Left lung (tissue), 10 donors: Measurements from ENCODE around the gene BEND5. TPM values are rescaled to one million over a fixed set of nuclear protein-coding genes. Genes with fewer than 3 reads are reported as not detected.

ENCODE experiments used
- ATAC-seq: fragments of 200-7000 bp; cut with Tn5 transposase; one replicate; pipeline ENCODE4 v1.9.1; 2020; ENCODE audit warnings: moderate library complexity
- DNase-seq, 4 donors: peaks; one replicate each; pipeline ENCODE4 v3.0.0-alpha.2; 2013 to 2020
- H3K27ac ChIP-seq, 2 donors: fragments of 200-600 bp; sonication (generic) in 1 of 2; one replicate each; pipeline versions ENCODE4 v1.5.0 to v1.8.0; 2020 to 2021
- H3K27me3 ChIP-seq, 2 donors: fragments of 200-600 bp; sonication (generic) in 1 of 2; one replicate each; pipeline versions ENCODE4 v1.5.0 to v1.8.0; 2020 to 2021
- H3K36me3 ChIP-seq, 2 donors: fragments of 200-600 bp; sonication (generic) in 1 of 2; one replicate each; pipeline versions ENCODE4 v1.5.0 to v1.8.0; 2020 to 2021
- H3K4me1 ChIP-seq, 2 donors: fragments of 200-600 bp; one replicate each; pipeline ENCODE4 v1.8.0; 2021
- H3K4me3 ChIP-seq, 2 donors: fragments of 200-600 bp; sonication (generic) in 1 of 2; one replicate each; pipeline versions ENCODE4 v1.5.0 to v1.8.0; 2020 to 2021; ENCODE audit warnings: mild to moderate bottlenecking in 1 of 2
- H3K9me3 ChIP-seq, 2 donors: fragments of 200-600 bp; sonication (generic) in 1 of 2; one replicate each; pipeline versions ENCODE4 v1.5.0 to v1.8.0; 2020 to 2021
- intact Hi-C, 2 donors: fragments of 100-400 bp; cut with DNase I; formaldehyde crosslinking; loops; one replicate each; pipeline versions ENCODE4 v1.11.2 to v1.14.2; 2022
- polyA plus RNA-seq, 6 donors: library from polyadenylated mRNA; unstranded; fragments of 120-200 nt; gene quantifications; one replicate each; pipeline ENCODE4 v1.2.1, GENCODE V29; 2013; ENCODE audit not compliant: insufficient read length in 6 of 6
- total RNA-seq, 2 donors: library from RNA; stranded (reverse); fragmentation: NEBNext Ultra II Directional; extraction: Animal tissue kit (Norgen Biotek cat#: 25700); gene quantifications; one replicate each; pipeline ENCODE4 v1.2.1, GENCODE V29; 2021
- TF ChIP-seq, protein P1 (sequence below), 2 donors: fragments of 200-600 bp; sonication (generic) in 1 of 2; IDR thresholded peaks; one replicate each; pipeline versions ENCODE4 v1.5.0 to v1.8.0; 2021; ENCODE audit warnings: antibody characterized with exemption in 2 of 2
- donor health status: DM: no; HTN: yes; CAD: no.
- donor health status: DM: no; HTN: no; CAD: no.

The BEND5 gene
- total and polyA plus RNA-seq, 8 donors = 2.2 to 41.2 (median 33.8) TPM

DNA sequence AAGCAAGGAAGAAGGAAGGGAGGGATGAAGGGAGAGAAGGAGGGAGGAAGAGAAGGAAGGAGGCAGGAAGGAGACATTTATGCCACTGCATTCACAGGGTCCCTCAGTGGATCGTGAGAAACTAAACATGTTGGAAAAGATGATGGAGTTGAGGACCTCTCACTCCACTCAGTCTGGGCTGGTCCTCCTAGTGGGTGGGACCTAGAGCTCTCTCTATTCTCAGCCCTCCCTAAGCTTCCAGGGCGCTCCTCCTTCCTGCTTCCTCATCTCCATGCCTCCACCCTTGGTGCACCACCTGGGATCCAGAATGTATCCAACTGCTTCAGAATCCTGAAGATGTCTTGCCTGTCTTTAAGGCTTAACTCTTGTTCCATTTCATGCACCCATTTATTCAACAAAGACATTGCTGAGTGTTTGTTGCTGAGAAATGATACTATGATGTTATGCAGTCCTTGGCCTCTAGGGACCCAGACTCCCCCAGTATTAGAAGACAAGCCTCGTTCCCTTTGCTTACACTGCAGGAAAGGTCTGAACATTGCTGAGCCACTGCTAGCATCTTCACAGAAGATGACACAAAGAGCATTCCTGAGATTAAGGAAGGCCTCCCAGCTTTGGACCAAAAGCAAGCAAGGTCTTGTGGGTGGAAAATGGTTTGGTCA lies 88.5 kb downstream of the BEND5 start:
- no peaks in the 10 kb centered on the region for H3K4me1 ChIP-seq
- intact Hi-C loops = no loop called here

DNA sequence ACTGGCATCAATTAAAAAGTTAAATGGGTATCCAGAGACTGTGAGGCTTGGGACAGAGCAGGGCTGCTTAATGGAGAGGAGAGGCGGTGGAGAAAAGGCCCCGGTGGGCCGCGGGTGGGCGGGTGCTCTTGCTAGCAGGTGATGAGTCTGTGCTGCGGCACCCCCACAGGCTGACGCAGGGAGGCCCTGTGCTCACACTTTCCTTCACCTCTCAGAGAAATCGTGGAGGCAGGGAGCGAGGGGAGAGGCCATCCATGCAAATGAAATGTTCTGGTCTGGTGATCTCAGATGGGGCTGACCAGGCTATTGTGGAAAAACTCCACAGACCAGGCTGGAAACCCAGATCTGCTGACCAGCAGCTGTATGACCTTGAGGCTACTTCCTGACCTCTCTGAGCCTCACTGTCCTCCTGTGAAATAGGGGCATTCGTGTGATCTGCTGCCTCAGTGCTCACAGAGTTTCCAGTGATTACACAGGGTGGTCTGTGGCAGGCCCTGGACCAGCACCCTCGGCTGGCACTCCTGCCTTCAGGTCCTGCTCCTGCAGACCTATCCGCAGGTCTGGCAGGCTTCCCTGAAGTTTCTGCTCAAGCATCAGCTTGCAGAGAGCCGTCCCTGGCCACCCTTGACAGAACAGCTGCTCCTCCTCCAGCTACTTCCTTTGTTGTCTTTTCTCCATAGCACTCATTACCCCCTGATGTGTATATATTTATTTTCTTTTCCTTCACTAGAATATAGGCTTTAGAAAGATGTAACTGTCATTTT lies 89.2 kb downstream of the BEND5 start:
- Histone ChIP-seq H3K4me1 (no peaks in the 10 kb centered on the region), H3K27me3 (no peaks in the 10 kb centered on the region), H3K4me3 (no peak overlapping the region), H3K27ac (no peak overlapping the region), H3K36me3 (no peaks in the 10 kb centered on the region), H3K9me3 (no peaks in the 10 kb centered on the region)
- TF ChIP-seq, protein P1, sequence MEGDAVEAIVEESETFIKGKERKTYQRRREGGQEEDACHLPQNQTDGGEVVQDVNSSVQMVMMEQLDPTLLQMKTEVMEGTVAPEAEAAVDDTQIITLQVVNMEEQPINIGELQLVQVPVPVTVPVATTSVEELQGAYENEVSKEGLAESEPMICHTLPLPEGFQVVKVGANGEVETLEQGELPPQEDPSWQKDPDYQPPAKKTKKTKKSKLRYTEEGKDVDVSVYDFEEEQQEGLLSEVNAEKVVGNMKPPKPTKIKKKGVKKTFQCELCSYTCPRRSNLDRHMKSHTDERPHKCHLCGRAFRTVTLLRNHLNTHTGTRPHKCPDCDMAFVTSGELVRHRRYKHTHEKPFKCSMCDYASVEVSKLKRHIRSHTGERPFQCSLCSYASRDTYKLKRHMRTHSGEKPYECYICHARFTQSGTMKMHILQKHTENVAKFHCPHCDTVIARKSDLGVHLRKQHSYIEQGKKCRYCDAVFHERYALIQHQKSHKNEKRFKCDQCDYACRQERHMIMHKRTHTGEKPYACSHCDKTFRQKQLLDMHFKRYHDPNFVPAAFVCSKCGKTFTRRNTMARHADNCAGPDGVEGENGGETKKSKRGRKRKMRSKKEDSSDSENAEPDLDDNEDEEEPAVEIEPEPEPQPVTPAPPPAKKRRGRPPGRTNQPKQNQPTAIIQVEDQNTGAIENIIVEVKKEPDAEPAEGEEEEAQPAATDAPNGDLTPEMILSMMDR (IDR thresholded peaks at IDR 0.05) = no peak
- intact Hi-C loops = no loop called here
- peak in 2 of 4 donors; percentile 18 to 40 for DNase-seq
- no peak for ATAC-seq

More for the DNA sequence above, 88.5 kb downstream of the BEND5 start:
- ATAC-seq (no peak), DNase-seq (no peak)
- TF ChIP-seq, protein P1 (IDR thresholded peaks at IDR 0.05) = no peak
- no peaks in the 10 kb centered on the region for H3K9me3 ChIP-seq
- H3K27me3 ChIP-seq = no peaks in the 10 kb centered on the region
- no peaks in the 10 kb centered on the region for H3K36me3 ChIP-seq
- no peak overlapping the region for H3K4me3 ChIP-seq
- no peak overlapping the region for H3K27ac ChIP-seq

DNA sequence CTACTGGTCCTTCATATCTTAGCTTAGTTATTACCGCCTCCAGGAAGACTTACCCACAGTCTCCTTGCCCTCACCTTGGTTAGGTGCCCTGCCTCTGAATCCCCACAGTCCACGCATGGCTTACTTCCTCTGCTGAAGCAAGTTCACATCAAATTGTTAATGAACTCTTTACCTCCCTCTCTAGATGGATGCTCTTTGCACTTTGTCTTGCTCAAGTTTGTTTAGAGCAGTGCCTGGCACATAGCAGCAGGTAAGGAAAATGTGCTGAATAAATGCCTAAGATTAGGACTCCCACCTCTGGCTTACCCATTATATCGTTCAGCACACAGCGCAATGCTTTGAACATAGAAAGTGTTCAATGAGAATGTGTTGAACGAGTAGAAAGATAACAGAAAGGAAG lies 90.5 kb downstream of the BEND5 start:
- intact Hi-C loops = no loop called here
- TF ChIP-seq, protein P1 (IDR thresholded peaks at IDR 0.05) = no peak
- no peak for ATAC-seq

DNA sequence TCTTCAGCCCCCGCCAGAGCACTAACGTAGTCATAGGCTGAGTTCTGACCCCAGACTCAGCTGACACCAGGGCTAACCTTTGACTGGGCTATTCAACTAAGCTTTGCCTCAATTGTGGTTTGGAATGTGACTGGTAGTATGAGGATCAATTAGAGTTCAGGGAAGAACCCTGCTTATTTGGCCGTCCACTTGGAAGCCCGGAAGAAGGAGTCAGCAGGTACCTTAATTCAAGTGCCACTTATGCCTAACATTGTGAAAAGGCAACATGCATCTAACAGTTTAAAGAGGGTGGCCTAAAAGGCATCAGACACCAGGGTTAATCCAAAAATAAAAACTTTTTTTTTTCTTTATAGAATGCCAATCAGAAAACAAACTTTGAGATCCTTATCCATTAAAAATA lies 92.3 kb downstream of the BEND5 start:
- ATAC-seq (peak; percentile 66), DNase-seq (no peak)
- Histone ChIP-seq H3K9me3 (no peaks in the 10 kb centered on the region), H3K4me3 (no peak overlapping the region), H3K4me1 (no peaks in the 10 kb centered on the region), H3K27ac (no peak overlapping the region), H3K36me3 (no peaks in the 10 kb centered on the region), H3K27me3 (no peaks in the 10 kb centered on the region)
- TF ChIP-seq, protein P1 (IDR thresholded peaks at IDR 0.05) = no peak
- intact Hi-C loops = no loop called here

More for the DNA sequence above, 90.5 kb downstream of the BEND5 start:
- no peaks in the 10 kb centered on the region for H3K4me1 ChIP-seq
- no peak overlapping the region for H3K27ac ChIP-seq
- H3K4me3 ChIP-seq = no peak overlapping the region
- H3K27me3 ChIP-seq = no peaks in the 10 kb centered on the region
- DNase-seq = no peak
- no peaks in the 10 kb centered on the region for H3K36me3 ChIP-seq
- H3K9me3 ChIP-seq = no peaks in the 10 kb centered on the region

DNA sequence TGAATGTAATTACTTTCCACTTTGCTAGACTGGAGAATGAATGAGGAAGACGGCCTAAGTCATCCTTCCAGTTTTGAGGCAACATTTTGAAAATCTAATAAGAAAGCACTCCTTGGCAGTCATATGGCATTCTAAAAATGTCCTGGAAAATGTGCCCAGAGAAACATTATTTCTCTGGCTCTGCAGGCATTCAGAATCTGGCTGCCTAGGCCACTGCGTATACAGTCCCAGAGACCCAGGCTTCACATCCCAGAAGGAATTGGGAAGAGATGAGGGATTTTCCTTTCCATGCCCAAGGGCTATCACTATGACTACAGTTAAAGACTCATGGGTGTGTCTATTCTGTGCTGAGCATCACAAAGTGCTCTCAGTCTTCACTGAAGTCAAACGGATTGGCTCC lies 92.9 kb downstream of the BEND5 start:
- ATAC-seq = no peak
- Histone ChIP-seq H3K4me1 (no peaks in the 10 kb centered on the region), H3K36me3 (no peaks in the 10 kb centered on the region), H3K9me3 (no peaks in the 10 kb centered on the region), H3K27me3 (no peaks in the 10 kb centered on the region), H3K4me3 (no peak overlapping the region), H3K27ac (no peak overlapping the region)
- no peak for DNase-seq
- intact Hi-C loops = no loop called here
- TF ChIP-seq, protein P1 (IDR thresholded peaks at IDR 0.05) = no peak
